GM12878 (cell line): Measurements from ENCODE around the gene TCF7. TPM values are rescaled to one million over a fixed set of nuclear protein-coding genes. Genes with fewer than 3 reads are reported as not detected.

Experiments used
- ATAC-seq: fragments of 200-7000 bp; cut with Tn5 transposase; 3 replicates; pipeline ENCODE4 v1.9.1; 2020; ENCODE audit warnings: mild to moderate bottlenecking, moderate library complexity
- BruUV-seq: library from RNA; stranded (reverse); fragments of 400-500 nt; replicated peaks from 2 replicates; lab custom pipeline; 2021; lab: Mats Ljungman, UMichigan
- CTCF ChIA-PET: fragments of 300-600 bp; sonication (Branson Sonifier 250); formaldehyde crosslinking; extraction: SDS; loops from one replicate; lab custom pipeline; 2021; ENCODE audit warnings: inconsistent platforms; lab: Yijun Ruan, JAX
- POLR2A ChIA-PET: fragments of 350-600 bp; formaldehyde crosslinking; extraction: SDS; loops from one replicate; lab custom pipeline; 2021; ENCODE audit warnings: inconsistent platforms; lab: Charles Lee
- RAD21 ChIA-PET: fragments of 300-600 bp; sonication (Branson Sonifier 250); formaldehyde crosslinking; loops from one replicate; lab custom pipeline; 2023; ENCODE audit warnings: antibody characterized with exemption; ENCODE audit not compliant: unreplicated experiment; lab: Charles Lee
- SMC1A ChIA-PET: fragments of 300-600 bp; sonication (Branson Sonifier 250); formaldehyde crosslinking; loops from one replicate; lab custom pipeline; 2023; ENCODE audit not compliant: unreplicated experiment, uncharacterized antibody; lab: Charles Lee
- DNase-seq: peaks from one replicate; pipeline ENCODE4 v3.0.0-alpha.2; 2011; ENCODE audit warnings: low read depth, low spot score
- FAIRE-seq: peaks from 3 replicates; lab custom pipeline; 2011; peaks lifted over from hg19 to GRCh38; lab: Jason Lieb, UNC
- H2AFZ ChIP-seq: 2 replicates; pipeline ENCODE4 v1.6.0; 2011; ENCODE audit warnings: low read depth, low read length, control low read depth; ENCODE audit not compliant: control insufficient read depth
- H3K27ac ChIP-seq: 2 replicates; pipeline ENCODE4 v1.5.1; 2011; ENCODE audit warnings: control low read depth; ENCODE audit not compliant: control insufficient read depth, insufficient read depth
- H3K27me3 ChIP-seq, 2 experiments: replicated peaks in 1 of 2; 2 replicates each; pipeline versions ENCODE4 v1.6.0 to v1.6.1; 2011; ENCODE audit warnings: low read length in 1 of 2; ENCODE audit not compliant: control insufficient read depth in 2 of 2, insufficient read depth in 2 of 2
- H3K36me3 ChIP-seq, 2 experiments: 2 replicates each; pipeline ENCODE4 v1.5.1; 2011; ENCODE audit warnings: low read length in 1 of 2; ENCODE audit not compliant: control insufficient read depth in 2 of 2, insufficient read depth in 2 of 2
- H3K4me1 ChIP-seq: 2 replicates; pipeline ENCODE4 v1.6.1; 2011; ENCODE audit warnings: mild to moderate bottlenecking, low read length, moderate library complexity, mixed read lengths; ENCODE audit not compliant: control insufficient read depth, insufficient read depth
- H3K4me2 ChIP-seq: 2 replicates; pipeline ENCODE4 v1.6.0; 2011; ENCODE audit warnings: control low read depth; ENCODE audit not compliant: control insufficient read depth, insufficient read depth
- H3K4me3 ChIP-seq: fragments of 200-600 bp; sonication (generic); 2 replicates; pipeline ENCODE4 v1.5.1; 2016
- H3K79me2 ChIP-seq: 2 replicates; pipeline ENCODE4 v1.6.0; 2011; ENCODE audit warnings: low read length; ENCODE audit not compliant: control insufficient read depth, insufficient read depth
- H3K9ac ChIP-seq: 2 replicates; pipeline ENCODE4 v1.8.0; 2011; ENCODE audit warnings: low read length, control low read depth, mixed read lengths; ENCODE audit not compliant: control insufficient read depth, insufficient read depth
- H3K9me3 ChIP-seq: replicated peaks from 3 replicates; pipeline ENCODE4 v1.5.1; 2011; ENCODE audit warnings: mild to moderate bottlenecking, low read length; ENCODE audit not compliant: control insufficient read depth, insufficient read depth
- H4K20me1 ChIP-seq: 2 replicates; pipeline ENCODE4 v1.6.0; 2011; ENCODE audit not compliant: control insufficient read depth, insufficient read depth
- CBFB ChIP-seq: IDR thresholded peaks from 2 replicates; pipeline ENCODE4 v1.6.1; 2016; ENCODE audit warnings: antibody characterized with exemption, low read depth
- CHD2 ChIP-seq: IDR thresholded peaks from 2 replicates; pipeline ENCODE4 v1.6.1; 2011; ENCODE audit warnings: low read depth, low read length, improper control_type of control experiment, borderline replicate concordance
- DPF2 ChIP-seq: fragments of 450-650 bp; IDR thresholded peaks from 2 replicates; pipeline ENCODE4 v1.6.1; 2017; ENCODE audit warnings: mild to moderate bottlenecking
- EED ChIP-seq: sonication (generic); IDR thresholded peaks from 2 replicates; pipeline ENCODE4 v1.6.1; 2016; ENCODE audit warnings: antibody characterized with exemption, low read depth
- ESRRA ChIP-seq: IDR thresholded peaks from 2 replicates; pipeline ENCODE4 v1.6.1; 2012; ENCODE audit warnings: mild to moderate bottlenecking, low read length, improper control_type of control experiment
- FOS ChIP-seq: IDR thresholded peaks from 3 replicates; pipeline ENCODE4 v1.6.1; 2011; ENCODE audit warnings: borderline replicate concordance; ENCODE audit not compliant: insufficient read length; ENCODE audit errors: extremely low read depth
- IKZF1 ChIP-seq: fragments of 450-650 bp; conservative IDR thresholded peaks from 2 replicates; pipeline ENCODE4 v1.6.1; 2017; ENCODE audit warnings: antibody characterized with exemption, mild to moderate bottlenecking
- IKZF2 ChIP-seq, 2 experiments: fragments of 450-650 bp; IDR thresholded peaks; 2 replicates each; pipeline ENCODE4 v1.6.1; 2017; ENCODE audit warnings: mild to moderate bottlenecking in 2 of 2, moderate library complexity in 2 of 2
- NR2F1 ChIP-seq: fragments of 450-650 bp; conservative IDR thresholded peaks from 2 replicates; pipeline ENCODE4 v1.6.1; 2017; ENCODE audit warnings: mild to moderate bottlenecking
- PAX5 ChIP-seq: IDR thresholded peaks from 2 replicates; pipeline ENCODE4 v1.6.1; 2011; ENCODE audit warnings: low read depth, low read length, borderline replicate concordance
- RELA ChIP-seq: fragments of 450-650 bp; IDR thresholded peaks from 2 replicates; pipeline ENCODE4 v1.8.0; 2014; ENCODE audit warnings: borderline replicate concordance; ENCODE audit not compliant: partially characterized antibody
- SP1 ChIP-seq: IDR thresholded peaks from one replicate; pipeline ENCODE4 v1.6.1; 2011; ENCODE audit warnings: low read depth, low read length
- STAT1 ChIP-seq: fragments of 450-650 bp; conservative IDR thresholded peaks from 2 replicates; pipeline ENCODE4 v1.6.1; 2014; ENCODE audit warnings: antibody characterized with exemption, mild to moderate bottlenecking
- ZBED1 ChIP-seq: IDR thresholded peaks from 2 replicates; pipeline ENCODE4 v1.6.1; 2016; ENCODE audit warnings: borderline replicate concordance
- WGBS: methylation state at CpG from one replicate; pipeline ENCODE4 v1.1.6; 2016; ENCODE audit warnings: low lambda C conversion rate; ENCODE audit not compliant: insufficient replicate concordance, insufficient coverage; ENCODE audit errors: missing lambda C conversion rate; 5-methylcytosine and 5-hydroxymethylcytosine counted together
- in situ Hi-C: fragments of 300-500 bp; cut with MboI; formaldehyde crosslinking; loops from 9 replicates; pipeline ENCODE4 v1.14.3; 2018; ENCODE audit warnings: mixed read lengths
- intact Hi-C: fragments of 100-400 bp; cut with micrococcal nuclease; formaldehyde crosslinking; loops from one replicate; pipeline ENCODE4 v1.14.2; 2022; ENCODE audit not compliant: unreplicated experiment
- polyA plus RNA-seq, 11 experiments: library from polyadenylated mRNA; depleted of rRNA in 4 of 11; unstranded in 6 of 11; stranded (reverse) in 5 of 11; fragments of >200 nt; fragmentation: Nextera tagmentation in 4 of 11; fragmentation: Illumina TruSeq in 1 of 11; extraction: Ambion mirVana in 4 of 11; extraction: Trizol in 1 of 11; gene quantifications; 1 replicate in 1 of 11; 2 replicates in 10 of 11; pipeline versions ENCODE4 v1.2.1 to v1.2.3, GENCODE V29; 2011 to 2016; ENCODE audit warnings: inconsistent platforms in 2 of 11, missing spikeins in 2 of 11, low read depth in 1 of 11
- total RNA-seq, 4 experiments: library from RNA; depleted of rRNA in 3 of 4; stranded (reverse); fragments of >200 nt in 3 of 4; fragmentation: Illumina TruSeq in 1 of 4; extraction: Trizol in 1 of 4; gene quantifications; 2 replicates each; pipeline versions ENCODE4 v1.2.1 to v1.2.3, GENCODE V29; 2013 to 2021
- TF ChIP-seq, protein P1 (sequence below): fragments of 450-650 bp; formaldehyde crosslinking; IDR thresholded peaks from 2 replicates; pipeline ENCODE4 v1.4.0; 2020; ENCODE audit warnings: mild to moderate bottlenecking, moderate library complexity
- TF ChIP-seq, protein P2 (sequence below): IDR thresholded peaks from 2 replicates; pipeline ENCODE4 v1.6.1; 2011; ENCODE audit warnings: borderline replicate concordance, low read depth, mild to moderate bottlenecking, moderate library complexity, low read length; ENCODE audit not compliant: insufficient read depth, poor library complexity, severe bottlenecking
- TF ChIP-seq, protein P3 (sequence below): IDR thresholded peaks from 2 replicates; pipeline ENCODE4 v1.6.1; 2012; ENCODE audit warnings: low read length, inconsistent platforms

TCF7 gene
- total and polyA plus RNA-seq, 10 of the 15 experiments (the other 5 are each of a cell fraction or from before 2014, with no cell fraction given): 10.0 to 60.2 (median 23.6) TPM

DNA sequence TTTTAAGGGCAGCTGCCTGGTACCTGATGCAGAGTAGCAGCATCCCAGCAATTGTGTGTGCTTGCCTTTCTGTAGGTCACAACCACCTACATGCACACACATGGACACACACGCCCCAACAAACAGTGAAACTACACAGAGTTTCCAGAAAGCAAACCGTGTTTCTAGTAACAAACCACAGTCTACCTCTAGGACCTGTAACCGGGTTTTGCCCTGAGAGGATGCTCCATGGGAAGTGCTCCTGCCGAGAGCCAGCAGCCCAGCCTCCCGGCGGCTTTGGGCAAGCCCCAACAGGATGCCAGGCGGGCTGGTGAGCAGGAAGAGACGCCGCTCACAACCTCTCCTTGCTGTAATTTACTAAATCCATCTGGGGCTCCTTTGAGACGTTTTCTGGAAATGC lies 4.1 kb upstream of the TCF7 start:
- RAD21 ChIA-PET: interaction anchor here (1.1 to 10.8 kb wide), 6 partner anchors 16 to 73 kb away, joined by 3 to 123 read pairs (median 20); no protein-coding TSS in a partner anchor
- H3K9me3 ChIP-seq: no peaks in the 10 kb centered on the region
- intact Hi-C loops: no loop called here
- H2AFZ ChIP-seq: no peak overlapping the region; the same call in 1 of the 2 replicates
- DNase-seq: no peak
- no peaks in the 10 kb centered on the region for H4K20me1 ChIP-seq
- peak; percentile 2 for ATAC-seq
- peaks cover 7% of the 10 kb centered on the region for H3K79me2 ChIP-seq
- CTCF ChIA-PET: interaction anchor here (1.7 to 10.7 kb wide), 7 partner anchors 9 to 70 kb away, joined by 5 to 112 read pairs (median 24); no protein-coding TSS in a partner anchor
- no peaks in the 10 kb centered on the region for H3K36me3 ChIP-seq
- no peak overlapping the region for H3K4me3 ChIP-seq
- H3K27ac ChIP-seq: peak overlapping the region; percentile 15; the same call in 1 of the 2 replicates
- no peak for FAIRE-seq
- TF ChIP-seq CHD2: no peak
- no peak for TF ChIP-seq STAT1
- TF ChIP-seq CBFB: 0 out of 2 replicates have a peak, but pooled peaks have one; percentile 16
- TF ChIP-seq, protein P1, sequence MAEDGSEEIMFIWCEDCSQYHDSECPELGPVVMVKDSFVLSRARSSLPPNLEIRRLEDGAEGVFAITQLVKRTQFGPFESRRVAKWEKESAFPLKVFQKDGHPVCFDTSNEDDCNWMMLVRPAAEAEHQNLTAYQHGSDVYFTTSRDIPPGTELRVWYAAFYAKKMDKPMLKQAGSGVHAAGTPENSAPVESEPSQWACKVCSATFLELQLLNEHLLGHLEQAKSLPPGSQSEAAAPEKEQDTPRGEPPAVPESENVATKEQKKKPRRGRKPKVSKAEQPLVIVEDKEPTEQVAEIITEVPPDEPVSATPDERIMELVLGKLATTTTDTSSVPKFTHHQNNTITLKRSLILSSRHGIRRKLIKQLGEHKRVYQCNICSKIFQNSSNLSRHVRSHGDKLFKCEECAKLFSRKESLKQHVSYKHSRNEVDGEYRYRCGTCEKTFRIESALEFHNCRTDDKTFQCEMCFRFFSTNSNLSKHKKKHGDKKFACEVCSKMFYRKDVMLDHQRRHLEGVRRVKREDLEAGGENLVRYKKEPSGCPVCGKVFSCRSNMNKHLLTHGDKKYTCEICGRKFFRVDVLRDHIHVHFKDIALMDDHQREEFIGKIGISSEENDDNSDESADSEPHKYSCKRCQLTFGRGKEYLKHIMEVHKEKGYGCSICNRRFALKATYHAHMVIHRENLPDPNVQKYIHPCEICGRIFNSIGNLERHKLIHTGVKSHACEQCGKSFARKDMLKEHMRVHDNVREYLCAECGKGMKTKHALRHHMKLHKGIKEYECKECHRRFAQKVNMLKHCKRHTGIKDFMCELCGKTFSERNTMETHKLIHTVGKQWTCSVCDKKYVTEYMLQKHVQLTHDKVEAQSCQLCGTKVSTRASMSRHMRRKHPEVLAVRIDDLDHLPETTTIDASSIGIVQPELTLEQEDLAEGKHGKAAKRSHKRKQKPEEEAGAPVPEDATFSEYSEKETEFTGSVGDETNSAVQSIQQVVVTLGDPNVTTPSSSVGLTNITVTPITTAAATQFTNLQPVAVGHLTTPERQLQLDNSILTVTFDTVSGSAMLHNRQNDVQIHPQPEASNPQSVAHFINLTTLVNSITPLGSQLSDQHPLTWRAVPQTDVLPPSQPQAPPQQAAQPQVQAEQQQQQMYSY (CRISPR knock-in tag): no peak
- TF ChIP-seq RELA: no peak
- TF ChIP-seq NR2F1: 0 out of 2 replicates have a peak, but pooled peaks have one; percentile 29
- TF ChIP-seq ESRRA: no peak
- peak; percentile 34; the same call in 1 of the 2 replicates for TF ChIP-seq IKZF1
- TF ChIP-seq EED: peak; percentile 72
- TF ChIP-seq FOS: no peak
- TF ChIP-seq, protein P2, sequence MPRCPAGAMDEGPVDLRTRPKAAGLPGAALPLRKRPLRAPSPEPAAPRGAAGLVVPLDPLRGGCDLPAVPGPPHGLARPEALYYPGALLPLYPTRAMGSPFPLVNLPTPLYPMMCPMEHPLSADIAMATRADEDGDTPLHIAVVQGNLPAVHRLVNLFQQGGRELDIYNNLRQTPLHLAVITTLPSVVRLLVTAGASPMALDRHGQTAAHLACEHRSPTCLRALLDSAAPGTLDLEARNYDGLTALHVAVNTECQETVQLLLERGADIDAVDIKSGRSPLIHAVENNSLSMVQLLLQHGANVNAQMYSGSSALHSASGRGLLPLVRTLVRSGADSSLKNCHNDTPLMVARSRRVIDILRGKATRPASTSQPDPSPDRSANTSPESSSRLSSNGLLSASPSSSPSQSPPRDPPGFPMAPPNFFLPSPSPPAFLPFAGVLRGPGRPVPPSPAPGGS: peak; percentile 16
- TF ChIP-seq DPF2: no peak
- no peak for TF ChIP-seq SP1
- no peak for TF ChIP-seq ZBED1
- TF ChIP-seq, protein P3, sequence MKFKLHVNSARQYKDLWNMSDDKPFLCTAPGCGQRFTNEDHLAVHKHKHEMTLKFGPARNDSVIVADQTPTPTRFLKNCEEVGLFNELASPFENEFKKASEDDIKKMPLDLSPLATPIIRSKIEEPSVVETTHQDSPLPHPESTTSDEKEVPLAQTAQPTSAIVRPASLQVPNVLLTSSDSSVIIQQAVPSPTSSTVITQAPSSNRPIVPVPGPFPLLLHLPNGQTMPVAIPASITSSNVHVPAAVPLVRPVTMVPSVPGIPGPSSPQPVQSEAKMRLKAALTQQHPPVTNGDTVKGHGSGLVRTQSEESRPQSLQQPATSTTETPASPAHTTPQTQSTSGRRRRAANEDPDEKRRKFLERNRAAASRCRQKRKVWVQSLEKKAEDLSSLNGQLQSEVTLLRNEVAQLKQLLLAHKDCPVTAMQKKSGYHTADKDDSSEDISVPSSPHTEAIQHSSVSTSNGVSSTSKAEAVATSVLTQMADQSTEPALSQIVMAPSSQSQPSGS: no peak
- TF ChIP-seq IKZF2 (IDR thresholded peaks at IDR 0.05): peak in 1 of 2 experiments; percentile 16; a peak in 1 of 4 replicates
- TF ChIP-seq PAX5: peak; percentile 12; the same call in 1 of the 2 replicates
- H3K27me3 ChIP-seq: no peaks in the 10 kb centered on the region; a peak in 1 of 4 replicates
- in situ Hi-C loops: no loop called here
- POLR2A ChIA-PET: interaction anchor here (1.0 to 11.6 kb wide), 3 partner anchors 22 to 68 kb away, joined by 3 to 291 read pairs (median 4); no protein-coding TSS in a partner anchor
- H3K4me2 ChIP-seq: peak overlapping the region; percentile 47; the same call in 1 of the 2 replicates
- peaks cover 43% of the 10 kb centered on the region for H3K4me1 ChIP-seq
- SMC1A ChIA-PET: interaction anchor here (1.3 to 11.4 kb wide), 3 partner anchors 10 to 70 kb away, joined by 7 to 152 read pairs (median 37); no protein-coding TSS in a partner anchor
- BruUV-seq: no TSS peak
- H3K9ac ChIP-seq: no peak overlapping the region
- WGBS: 66% methylated on average over 10 of the region's 10 CpGs
